ENCODE data around the gene MYL5. TPM values are rescaled to one million over a fixed set of nuclear protein-coding genes. Genes with fewer than 3 reads are reported as not detected.
A peak's percentile ranks its signal among the peaks of the same experiment; 100 is the strongest.

The MYL5 gene
- 10 to 100 TPM in 1 of 4 donors, 1 to 10 TPM in 3; 8.7 to 19.0 (median 9.4) TPM for total RNA-seq

- peak; percentile 95 for DNase-seq (ENCODE audit: low spot score)
- TF ChIP-seq CTCF (IDR thresholded peaks at IDR 0.05): peak in 2 of 3 donors; percentile 44 to 70
Observed at GRCh38 chr4:674172-675035, at the start of gene MYL5, which contains the start of gene ATP5ME. Gene MYL5 (plus strand): TSS chr4:674542. CDS start chr4:678027, 3,485 bp downstream. Gene ATP5ME (minus strand): TSS chr4:674276. CDS start chr4:674247, 29 bp downstream.

GRCh38 chr4:624705-625590 is 49.4 kb upstream of the MYL5 start, which contains the start of gene PDE6B:
Gene PDE6B (plus strand): TSS chr4:625573. CDS start chr4:625627, 54 bp downstream.
- no peak for ATAC-seq (ENCODE audit: low FRiP score)
- TF ChIP-seq CTCF (IDR thresholded peaks at IDR 0.05): no peak

More at GRCh38 chr4:674172-675035, at the start of gene MYL5, which contains the start of gene ATP5ME:
- ATAC-seq (ENCODE audit: low FRiP score): peak; percentile 93

GRCh38 chr4:625631-626161 is 48.6 kb upstream of the MYL5 start:
- no peak for TF ChIP-seq CTCF (IDR thresholded peaks at IDR 0.05)
- ATAC-seq (ENCODE audit: low FRiP score) (no peak), DNase-seq (ENCODE audit: low spot score) (no peak)

More at GRCh38 chr4:624705-625590, 49.4 kb upstream of the MYL5 start, which contains the start of gene PDE6B:
- no peak for DNase-seq (ENCODE audit: low spot score)

GRCh38 chr4:626201-627091 is 47.9 kb upstream of the MYL5 start:
- no peak for TF ChIP-seq CTCF (IDR thresholded peaks at IDR 0.05)
- no peak for ATAC-seq (ENCODE audit: low FRiP score)
- no peak for DNase-seq (ENCODE audit: low spot score)

GRCh38 chr4:627347-628125 is 46.8 kb upstream of the MYL5 start:
- ATAC-seq (ENCODE audit: low FRiP score): no peak
- TF ChIP-seq CTCF (IDR thresholded peaks at IDR 0.05): no peak
- no peak for DNase-seq (ENCODE audit: low spot score)
